ENCODE results near the gene TMEM141.
A peak's percentile ranks its signal among the peaks of the same experiment; 100 is the strongest.

TMEM141 gene

DNA sequence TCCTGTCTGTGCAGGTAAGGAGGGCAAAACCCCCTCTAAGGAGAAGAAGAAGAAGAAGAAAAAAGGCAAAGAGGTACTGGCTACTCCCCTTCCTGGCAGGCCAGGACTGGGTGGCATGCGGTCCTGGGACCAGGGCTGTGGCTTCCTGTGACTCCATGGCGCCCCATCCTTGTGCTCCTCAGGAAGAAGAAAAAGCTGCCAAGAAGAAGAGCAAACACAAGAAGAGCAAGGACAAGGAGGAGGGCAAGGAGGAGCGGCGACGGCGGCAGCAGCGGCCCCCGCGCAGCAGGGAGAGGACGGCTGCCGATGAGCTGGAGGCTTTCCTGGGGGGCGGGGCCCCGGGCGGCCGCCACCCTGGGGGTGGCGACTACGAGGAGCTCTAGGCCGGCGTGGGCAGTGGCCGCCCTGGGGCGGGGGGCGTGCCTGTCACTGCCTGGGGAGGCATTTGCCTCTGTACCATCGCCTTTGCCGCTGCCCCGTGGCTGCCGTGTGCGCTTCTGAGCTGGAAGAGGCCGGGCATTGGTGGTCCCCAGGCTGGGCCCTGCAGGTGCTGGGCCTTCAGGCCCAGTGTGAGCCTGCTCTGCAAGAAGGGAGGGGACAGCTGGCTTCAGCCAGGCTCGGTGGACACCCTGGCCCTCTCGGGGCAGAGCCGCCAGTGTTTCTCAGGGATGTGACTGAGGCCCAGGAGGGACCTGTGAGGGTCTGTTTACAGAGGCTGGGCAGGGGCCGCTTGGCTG, 49.2 kb downstream of the TMEM141 start:
- H3K27ac ChIP-seq = peak overlapping the region; percentile 66

DNA sequence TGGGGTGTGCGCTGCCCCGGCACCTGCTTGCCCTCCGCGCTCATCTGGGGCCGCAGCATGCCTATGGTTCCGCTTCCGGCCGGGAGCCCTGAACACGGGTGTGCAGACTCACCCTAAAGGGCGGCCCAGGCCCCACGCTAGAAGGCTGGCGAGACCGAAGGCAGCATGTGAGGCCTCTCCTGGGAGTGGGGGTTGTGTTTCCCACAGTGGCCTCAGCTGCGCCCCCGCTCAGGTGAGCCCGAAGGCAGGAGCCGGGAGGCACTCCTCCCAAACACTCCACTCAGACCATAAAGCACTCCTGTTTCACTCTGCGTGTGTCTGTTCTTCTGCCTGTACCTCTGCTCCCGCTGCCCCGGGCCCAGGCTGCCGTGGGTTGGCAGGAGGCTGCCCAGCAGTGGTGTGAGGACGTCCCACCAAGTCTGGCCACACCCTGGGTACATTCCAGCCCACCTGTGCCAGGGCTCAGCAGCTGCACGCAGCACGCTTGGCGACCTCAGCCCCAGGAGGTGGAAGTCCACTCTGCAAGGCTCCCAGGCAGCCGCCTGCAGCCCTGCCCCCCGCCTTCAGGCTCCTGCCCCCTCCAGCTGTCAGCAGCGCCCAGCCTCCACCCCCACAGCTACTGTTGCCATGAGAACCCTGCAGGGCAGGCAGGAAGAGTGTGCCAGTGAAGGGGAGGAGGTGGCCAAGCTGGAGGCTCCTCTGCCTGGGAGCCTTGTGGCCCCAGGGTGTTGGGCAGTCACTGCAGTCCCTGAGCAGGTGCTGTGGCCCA, 49.9 kb downstream of the TMEM141 start:
- peak overlapping the region; percentile 66 for H3K27ac ChIP-seq

More for the DNA sequence above, 49.2 kb downstream of the TMEM141 start:
- TF ChIP-seq, protein P1, sequence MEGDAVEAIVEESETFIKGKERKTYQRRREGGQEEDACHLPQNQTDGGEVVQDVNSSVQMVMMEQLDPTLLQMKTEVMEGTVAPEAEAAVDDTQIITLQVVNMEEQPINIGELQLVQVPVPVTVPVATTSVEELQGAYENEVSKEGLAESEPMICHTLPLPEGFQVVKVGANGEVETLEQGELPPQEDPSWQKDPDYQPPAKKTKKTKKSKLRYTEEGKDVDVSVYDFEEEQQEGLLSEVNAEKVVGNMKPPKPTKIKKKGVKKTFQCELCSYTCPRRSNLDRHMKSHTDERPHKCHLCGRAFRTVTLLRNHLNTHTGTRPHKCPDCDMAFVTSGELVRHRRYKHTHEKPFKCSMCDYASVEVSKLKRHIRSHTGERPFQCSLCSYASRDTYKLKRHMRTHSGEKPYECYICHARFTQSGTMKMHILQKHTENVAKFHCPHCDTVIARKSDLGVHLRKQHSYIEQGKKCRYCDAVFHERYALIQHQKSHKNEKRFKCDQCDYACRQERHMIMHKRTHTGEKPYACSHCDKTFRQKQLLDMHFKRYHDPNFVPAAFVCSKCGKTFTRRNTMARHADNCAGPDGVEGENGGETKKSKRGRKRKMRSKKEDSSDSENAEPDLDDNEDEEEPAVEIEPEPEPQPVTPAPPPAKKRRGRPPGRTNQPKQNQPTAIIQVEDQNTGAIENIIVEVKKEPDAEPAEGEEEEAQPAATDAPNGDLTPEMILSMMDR (conservative IDR thresholded peaks at IDR 0.05) = no peak

DNA sequence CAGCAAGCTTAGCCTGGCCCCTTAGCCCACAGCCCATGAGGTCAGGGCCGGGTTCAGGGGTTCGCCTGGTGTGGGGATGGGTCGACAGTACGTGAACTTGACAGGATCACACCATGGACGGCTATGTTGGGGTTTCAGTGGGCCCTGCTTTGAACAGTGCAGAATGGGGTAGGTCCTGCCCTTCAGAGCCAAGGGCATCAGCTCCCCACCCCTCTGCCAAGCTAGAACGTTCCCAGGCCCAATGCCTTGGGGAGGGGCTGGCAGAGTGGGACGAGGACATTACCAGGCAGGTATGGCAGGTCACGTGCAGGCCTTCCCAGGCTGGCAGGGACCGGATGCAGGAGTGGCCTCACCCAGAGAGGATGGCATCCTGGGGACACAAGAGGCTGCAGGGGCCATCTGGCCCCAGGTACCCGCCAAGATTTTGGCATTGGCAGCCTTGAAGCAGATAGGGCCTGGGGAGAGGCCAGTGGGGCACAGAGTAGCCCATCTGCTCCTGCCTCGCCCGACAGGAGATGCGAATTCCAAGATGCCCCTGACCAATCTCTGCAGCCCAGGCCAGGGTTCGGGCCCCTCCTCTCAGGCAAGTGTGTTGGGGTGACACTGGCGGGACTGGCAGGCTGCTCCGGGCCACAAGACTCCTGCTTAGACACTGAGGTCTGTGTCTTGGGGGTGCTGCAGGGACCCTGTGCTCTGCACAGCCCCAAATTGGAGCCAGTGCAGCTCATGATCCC, 50.7 kb downstream of the TMEM141 start:
- H3K27ac ChIP-seq = peak overlapping the region; percentile 66; the same call in 1 of the 2 replicates

More for the DNA sequence above, 49.9 kb downstream of the TMEM141 start:
- TF ChIP-seq, protein P1 (conservative IDR thresholded peaks at IDR 0.05) = no peak

DNA sequence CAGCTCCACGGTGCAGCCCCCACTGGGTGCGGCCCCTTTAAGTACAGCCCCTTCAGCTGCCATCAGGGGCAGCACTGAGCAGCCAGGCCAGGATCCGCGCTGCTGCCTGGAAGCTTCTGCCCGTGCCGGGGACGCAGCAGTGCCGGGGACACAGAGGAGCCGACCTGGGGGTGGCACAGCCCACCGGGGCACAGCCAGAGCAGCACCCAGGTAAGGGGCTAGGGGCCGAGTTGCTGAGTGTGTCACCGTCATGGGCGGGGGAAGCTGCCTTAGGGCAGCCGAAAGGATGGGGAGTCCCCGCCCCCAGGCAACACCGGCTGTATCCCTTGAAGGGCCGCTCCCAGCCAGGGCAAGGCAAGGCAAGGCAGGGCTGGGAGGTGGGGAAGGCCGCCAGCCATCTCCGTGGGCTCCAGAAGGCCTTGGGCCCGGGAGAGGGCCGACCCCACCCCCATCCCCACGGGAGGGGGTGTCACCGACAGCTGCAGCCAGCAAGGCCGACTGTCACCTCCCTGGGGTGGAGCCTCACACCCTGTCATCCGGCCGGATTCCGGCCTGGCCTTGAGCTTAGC, 51.3 kb downstream of the TMEM141 start, which contains the start of gene AJM1:
Gene AJM1, plus strand, starts transcription at position 99 of the 569 bp plus-strand sequence. CDS start 1,937 bp downstream, outside the sequence.
- TF ChIP-seq, protein P1 (conservative IDR thresholded peaks at IDR 0.05) = peak; percentile 70
- peak within 1 kb of the TSS; percentile 66 for H3K27ac ChIP-seq

Measured in VCaP (cell line).